NB4 (cell line): ENCODE data around the gene SGIP1.

Experiments used
- CTCF ChIP-seq: IDR thresholded peaks from one replicate; pipeline ENCODE4 v1.5.1; 2012; ENCODE audit warnings: low read depth, low read length
- MAX ChIP-seq: IDR thresholded peaks from 2 replicates; pipeline ENCODE4 v1.6.1; 2011; ENCODE audit warnings: low read depth, low read length
- MYC ChIP-seq: IDR thresholded peaks from 2 replicates; pipeline ENCODE4 v1.6.1; 2011; ENCODE audit warnings: low read depth, low read length
- POLR2A ChIP-seq: IDR thresholded peaks from 2 replicates; pipeline ENCODE4 v1.6.1; 2011; ENCODE audit warnings: mild to moderate bottlenecking; ENCODE audit not compliant: insufficient read length; ENCODE audit errors: extremely low read depth

DNA sequence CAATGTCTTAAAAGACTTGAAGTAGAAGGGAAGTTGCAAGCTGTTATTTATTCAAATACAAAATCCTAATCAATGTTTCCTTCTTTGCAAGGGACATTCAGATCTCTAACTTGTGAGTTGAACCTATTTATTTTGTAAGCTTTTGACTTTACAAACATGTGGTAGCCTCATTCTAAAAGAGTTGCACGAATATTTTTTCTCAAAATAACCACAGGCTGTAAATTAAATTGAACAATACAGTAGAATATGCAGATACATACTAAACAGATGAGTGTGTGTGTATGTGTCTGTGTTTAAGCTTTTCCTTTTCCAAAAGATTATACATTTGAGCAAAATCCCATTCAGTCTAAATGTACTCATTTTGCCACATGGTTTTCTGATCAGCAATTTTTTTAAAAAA, 213.5 kb downstream of the SGIP1 start:
- TF ChIP-seq CTCF = no peak
- TF ChIP-seq POLR2A = no peak
- no peak for TF ChIP-seq MAX
- no peak for TF ChIP-seq MYC
